Esophagus squamous epithelium (tissue), 4 donors: ENCODE measurements around the gene NMT2.
"Not testable (repeated sequence)": the region's sequence is repeated elsewhere in the genome, so short reads cannot be mapped to it uniquely, and the experiment has no call there.

Experiments
- POLR2A ChIP-seq, 4 donors: fragments of 450-650 bp; IDR thresholded peaks; one replicate each; pipeline ENCODE4 v1.6.1; 2017; ENCODE audit warnings: antibody characterized with exemption in 4 of 4, mild to moderate bottlenecking in 4 of 4, moderate library complexity in 3 of 4
- TF ChIP-seq, protein P1 (sequence below), 6 experiments: fragments of 450-650 bp in 4 of 6; fragments of 200-600 bp in 2 of 6; sonication (generic) in 2 of 6; IDR thresholded peaks; one replicate each; pipeline ENCODE4 v1.5.1; 2016 to 2019; ENCODE audit warnings: antibody characterized with exemption in 6 of 6, mild to moderate bottlenecking in 4 of 6, moderate library complexity in 4 of 6

DNA sequence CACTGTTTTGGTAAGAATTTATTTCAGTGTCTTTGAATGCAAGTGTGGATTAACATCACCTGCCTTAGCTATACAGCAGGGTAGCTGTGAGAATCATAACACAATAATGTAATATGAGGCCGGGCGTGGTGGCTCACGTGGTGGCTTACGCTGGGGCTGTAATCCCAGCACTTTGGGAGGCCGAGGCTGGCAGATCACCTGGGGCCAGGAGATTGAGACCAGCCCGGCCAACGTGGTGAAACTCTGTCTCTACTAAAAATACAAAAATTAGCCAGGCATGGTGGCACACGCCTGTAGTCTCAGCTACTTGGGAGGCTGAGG lies 33.8 kb upstream of the NMT2 start:
- not testable (repeated sequence) for TF ChIP-seq POLR2A (IDR thresholded peaks at IDR 0.05)
- TF ChIP-seq, protein P1, sequence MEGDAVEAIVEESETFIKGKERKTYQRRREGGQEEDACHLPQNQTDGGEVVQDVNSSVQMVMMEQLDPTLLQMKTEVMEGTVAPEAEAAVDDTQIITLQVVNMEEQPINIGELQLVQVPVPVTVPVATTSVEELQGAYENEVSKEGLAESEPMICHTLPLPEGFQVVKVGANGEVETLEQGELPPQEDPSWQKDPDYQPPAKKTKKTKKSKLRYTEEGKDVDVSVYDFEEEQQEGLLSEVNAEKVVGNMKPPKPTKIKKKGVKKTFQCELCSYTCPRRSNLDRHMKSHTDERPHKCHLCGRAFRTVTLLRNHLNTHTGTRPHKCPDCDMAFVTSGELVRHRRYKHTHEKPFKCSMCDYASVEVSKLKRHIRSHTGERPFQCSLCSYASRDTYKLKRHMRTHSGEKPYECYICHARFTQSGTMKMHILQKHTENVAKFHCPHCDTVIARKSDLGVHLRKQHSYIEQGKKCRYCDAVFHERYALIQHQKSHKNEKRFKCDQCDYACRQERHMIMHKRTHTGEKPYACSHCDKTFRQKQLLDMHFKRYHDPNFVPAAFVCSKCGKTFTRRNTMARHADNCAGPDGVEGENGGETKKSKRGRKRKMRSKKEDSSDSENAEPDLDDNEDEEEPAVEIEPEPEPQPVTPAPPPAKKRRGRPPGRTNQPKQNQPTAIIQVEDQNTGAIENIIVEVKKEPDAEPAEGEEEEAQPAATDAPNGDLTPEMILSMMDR (IDR thresholded peaks at IDR 0.05) = not testable (repeated sequence)
